PC-3 (cell line): ENCODE results near the gene VPS41. TPM values are rescaled to one million over a fixed set of nuclear protein-coding genes. Genes with fewer than 3 reads are reported as not detected.

Source experiments
- ATAC-seq: fragments of 200-7000 bp; cut with Tn5 transposase; 2 replicates; pipeline ENCODE4 v1.9.1; 2020; ENCODE audit warnings: mild to moderate bottlenecking, moderate library complexity
- BruUV-seq: library from RNA; stranded (reverse); fragments of 400-500 nt; replicated peaks from 2 replicates; lab custom pipeline; 2021; lab: Mats Ljungman, UMichigan
- CTCF ChIA-PET: fragments of 300-600 bp; sonication (Branson Sonifier 250); formaldehyde crosslinking; loops from one replicate; lab custom pipeline; 2022; ENCODE audit warnings: antibody characterized with exemption; lab: Charles Lee
- POLR2A ChIA-PET: fragments of 300-600 bp; sonication (Branson Sonifier 250); formaldehyde crosslinking; loops from one replicate; lab custom pipeline; 2022; ENCODE audit warnings: antibody characterized with exemption; ENCODE audit not compliant: unreplicated experiment; lab: Charles Lee
- DNase-seq: peaks from one replicate; pipeline ENCODE4 v3.0.0-alpha.2; 2015
- H2AFZ ChIP-seq: fragments of 300-600 bp; sonication (generic); 2 replicates; pipeline ENCODE4 v1.6.0; 2016; ENCODE audit warnings: antibody characterized with exemption, low read length
- H3F3A ChIP-seq: fragments of 300-600 bp; sonication (generic); one replicate; pipeline ENCODE4 v1.6.0; 2017; ENCODE audit warnings: antibody characterized with exemption, low read length, control low read depth, mild to moderate bottlenecking; ENCODE audit not compliant: unreplicated experiment
- H3K27ac ChIP-seq: fragments of 300-600 bp; sonication (generic); 2 replicates; pipeline ENCODE4 v1.5.1; 2016; ENCODE audit warnings: mild to moderate bottlenecking, low read length
- H3K27me3 ChIP-seq: fragments of 300-600 bp; sonication (generic); 2 replicates; pipeline ENCODE4 v1.6.1; 2016; ENCODE audit warnings: low read length, mixed read lengths
- H3K36me3 ChIP-seq: fragments of 300-600 bp; sonication (generic); 2 replicates; pipeline ENCODE4 v1.6.1; 2016; ENCODE audit warnings: low read depth, mixed run types, low read length, mixed read lengths
- H3K4me1 ChIP-seq: fragments of 300-600 bp; sonication (generic); 2 replicates; pipeline ENCODE4 v1.5.1; 2016; ENCODE audit warnings: low read length; ENCODE audit not compliant: insufficient read depth
- H3K4me2 ChIP-seq: fragments of 300-600 bp; sonication (generic); 2 replicates; pipeline ENCODE4 v1.6.0; 2016; ENCODE audit warnings: low read length
- H3K4me3 ChIP-seq: fragments of 300-600 bp; sonication (generic); 2 replicates; pipeline ENCODE4 v1.5.1; 2016; ENCODE audit warnings: mild to moderate bottlenecking, low read length, mixed read lengths
- H3K79me2 ChIP-seq: fragments of 300-600 bp; sonication (generic); 2 replicates; pipeline ENCODE4 v1.6.1; 2017; ENCODE audit warnings: low read length, mixed read lengths
- H3K9ac ChIP-seq: fragments of 300-600 bp; sonication (generic); 2 replicates; pipeline ENCODE4 v1.6.0; 2016; ENCODE audit warnings: mild to moderate bottlenecking, low read length
- H3K9me2 ChIP-seq: fragments of 300-600 bp; sonication (generic); replicated peaks from 2 replicates; pipeline ENCODE4 v1.6.1; 2016; ENCODE audit warnings: mixed run types, low read length, mixed read lengths
- H3K9me3 ChIP-seq: fragments of 300-600 bp; sonication (generic); 2 replicates; pipeline ENCODE4 v1.6.1; 2016; ENCODE audit warnings: low read length, mixed read lengths
- H4K20me1 ChIP-seq: fragments of 300-600 bp; sonication (generic); 2 replicates; pipeline ENCODE4 v1.6.1; 2016; ENCODE audit warnings: low read length, mixed read lengths
- CTCF ChIP-seq: fragments of 300-600 bp; sonication (generic); conservative IDR thresholded peaks from 2 replicates; pipeline ENCODE4 v1.5.1; 2017; ENCODE audit warnings: antibody characterized with exemption, low read depth, mild to moderate bottlenecking, low read length
- EZH2 ChIP-seq: fragments of 300-600 bp; sonication (generic); IDR thresholded peaks from one replicate; pipeline ENCODE4 v1.6.1; 2017; ENCODE audit warnings: antibody characterized with exemption, mild to moderate bottlenecking, low read length; ENCODE audit not compliant: unreplicated experiment
- EZH2phosphoT487 ChIP-seq: fragments of 300-600 bp; sonication (generic); IDR thresholded peaks from 2 replicates; pipeline ENCODE4 v1.6.1; 2018; ENCODE audit warnings: mild to moderate bottlenecking, antibody characterized with exemption, low read length, borderline replicate concordance
- intact Hi-C: fragments of 100-400 bp; cut with micrococcal nuclease; formaldehyde crosslinking; loops from 2 replicates; pipeline ENCODE4 v1.9.0; 2023
- total RNA-seq: library from RNA; depleted of rRNA; stranded (reverse); fragments of >200 nt; gene quantifications from 2 replicates; pipeline ENCODE4 v1.2.3, GENCODE V29; 2014

Gene VPS41
- total RNA-seq, 1 experiment from 2014 or later, result 35.2 TPM

- Histone ChIP-seq H3K27ac (no peak overlapping the region), H2AFZ (no peak overlapping the region), H3K9me2 (no peaks in the 10 kb centered on the region), H3K4me3 (no peak overlapping the region), H3K9me3 (no peaks in the 10 kb centered on the region), H3K27me3 (no peaks in the 10 kb centered on the region), H3K4me2 (no peak overlapping the region), H3K36me3 (no peaks in the 10 kb centered on the region), H4K20me1 (no peaks in the 10 kb centered on the region), H3K4me1 (no peaks in the 10 kb centered on the region), H3K79me2 (no peaks in the 10 kb centered on the region), H3F3A (no peaks in the 10 kb centered on the region), H3K9ac (no peak overlapping the region)
- no TSS peak for BruUV-seq
- intact Hi-C loops, result no loop called here
- no peak for ATAC-seq
- no peak for TF ChIP-seq EZH2
- TF ChIP-seq EZH2phosphoT487, result no peak
- no peak for TF ChIP-seq CTCF
- CTCF ChIA-PET, result no interaction called here
- POLR2A ChIA-PET, result no interaction called here
- no peak for DNase-seq
Measured at GRCh38 chr7:38694326-38694725, 214.7 kb downstream of the VPS41 start.

GRCh38 chr7:38686888-38687287 is 222.1 kb downstream of the VPS41 start:
- Histone ChIP-seq H3K4me2 (no peak overlapping the region), H3K27ac (no peak overlapping the region), H2AFZ (no peak overlapping the region), H3K79me2 (no peaks in the 10 kb centered on the region), H3K27me3 (peaks cover 21% of the 10 kb centered on the region; the same call in 1 of the 2 replicates), H3K36me3 (no peaks in the 10 kb centered on the region), H3K9me2 (no peaks in the 10 kb centered on the region), H3K9ac (no peak overlapping the region), H4K20me1 (no peaks in the 10 kb centered on the region), H3K4me3 (no peak overlapping the region), H3K9me3 (no peaks in the 10 kb centered on the region), H3F3A (no peaks in the 10 kb centered on the region), H3K4me1 (no peaks in the 10 kb centered on the region)
- CTCF ChIA-PET, result no interaction called here
- BruUV-seq, result no TSS peak
- DNase-seq, result no peak
- TF ChIP-seq CTCF, result no peak
- no peak for TF ChIP-seq EZH2phosphoT487
- no peak for TF ChIP-seq EZH2
- no peak for ATAC-seq
- POLR2A ChIA-PET, result no interaction called here
- intact Hi-C loops, result no loop called here

GRCh38 chr7:38685851-38686250 is 223.1 kb downstream of the VPS41 start:
- Histone ChIP-seq H3F3A (no peaks in the 10 kb centered on the region), H3K9me3 (no peaks in the 10 kb centered on the region), H3K4me3 (no peak overlapping the region), H3K27ac (no peak overlapping the region), H2AFZ (no peak overlapping the region), H4K20me1 (no peaks in the 10 kb centered on the region), H3K36me3 (no peaks in the 10 kb centered on the region), H3K27me3 (peaks cover 25% of the 10 kb centered on the region), H3K4me1 (no peaks in the 10 kb centered on the region), H3K4me2 (no peak overlapping the region), H3K9me2 (no peaks in the 10 kb centered on the region), H3K9ac (no peak overlapping the region), H3K79me2 (no peaks in the 10 kb centered on the region)
- BruUV-seq, result no TSS peak
- TF ChIP-seq EZH2, result no peak
- ChIA-PET POLR2A (no interaction called here), CTCF (no interaction called here)
- DNase-seq, result no peak
- intact Hi-C loops, result no loop called here
- no peak for ATAC-seq
